HG03571 (cell line): ENCODE data around the gene NAT16.
"Not testable (repeated sequence)": the region's sequence is repeated elsewhere in the genome, so short reads cannot be mapped to it uniquely, and the experiment has no call there.

Experiments
- ATAC-seq: cut with Tn5 transposase; IDR thresholded peaks from one replicate; pipeline ENCODE4 v1.9.1; 2021; ENCODE audit not compliant: unreplicated experiment

Gene NAT16

DNA sequence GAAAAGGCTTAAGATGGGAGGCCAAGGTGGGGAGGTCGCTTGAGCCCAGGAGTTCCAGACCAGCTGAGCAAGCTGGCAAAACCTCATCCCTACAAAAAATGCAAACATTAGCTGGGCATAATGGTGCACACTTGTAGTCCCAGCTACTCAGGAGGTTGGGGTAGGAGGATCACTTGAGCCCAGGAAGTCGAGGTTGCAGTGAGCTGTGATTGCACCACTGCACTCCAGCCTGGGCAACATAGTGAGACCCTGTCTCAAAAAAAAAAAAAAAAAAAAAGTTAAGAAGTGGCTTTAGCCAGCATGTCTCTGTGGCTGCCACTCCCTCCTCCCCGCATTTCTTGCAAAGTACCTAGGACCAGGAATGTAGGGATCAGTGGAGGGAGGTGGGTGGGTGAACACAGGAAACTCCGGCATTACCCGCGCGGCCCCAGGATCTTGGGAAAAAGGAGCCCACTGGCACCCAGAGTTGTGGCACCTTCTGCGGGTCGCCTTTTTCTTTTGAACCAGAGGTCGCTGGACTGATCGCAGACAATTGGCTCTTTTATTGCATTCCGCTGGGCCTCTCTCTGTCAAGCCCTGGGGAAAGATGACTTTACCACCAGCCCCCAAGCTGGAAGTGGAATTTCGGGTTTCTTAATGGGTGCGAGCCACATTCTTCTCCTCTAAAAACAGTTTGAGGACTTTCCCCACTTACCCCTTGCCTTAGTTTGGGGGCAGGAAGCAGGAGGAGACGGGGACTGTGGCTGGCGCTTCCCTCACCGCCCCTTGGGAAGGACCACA is 18.2 kb downstream of the NAT16 start:
- no peak for ATAC-seq

DNA sequence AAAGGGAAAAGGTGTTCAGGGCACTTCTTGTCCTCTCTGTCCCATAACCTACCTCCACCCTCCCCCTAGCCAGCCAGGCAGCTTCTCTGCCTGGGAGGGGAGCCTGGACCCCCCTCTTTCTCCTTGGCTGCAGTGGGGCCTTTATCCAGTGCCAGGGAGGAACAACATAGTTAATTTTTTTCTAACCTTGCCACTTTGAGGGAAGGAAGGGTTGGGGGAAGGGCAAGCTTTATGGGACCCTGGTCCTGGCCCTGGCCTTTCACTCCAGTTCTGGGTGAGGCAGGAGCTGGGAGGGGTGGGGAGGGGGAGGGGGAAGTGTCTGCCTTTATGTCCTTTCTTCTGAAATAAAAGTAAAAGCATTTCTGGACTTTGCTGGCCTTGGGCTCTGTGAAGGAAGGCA is 19.2 kb downstream of the NAT16 start:
- ATAC-seq, result no peak

DNA sequence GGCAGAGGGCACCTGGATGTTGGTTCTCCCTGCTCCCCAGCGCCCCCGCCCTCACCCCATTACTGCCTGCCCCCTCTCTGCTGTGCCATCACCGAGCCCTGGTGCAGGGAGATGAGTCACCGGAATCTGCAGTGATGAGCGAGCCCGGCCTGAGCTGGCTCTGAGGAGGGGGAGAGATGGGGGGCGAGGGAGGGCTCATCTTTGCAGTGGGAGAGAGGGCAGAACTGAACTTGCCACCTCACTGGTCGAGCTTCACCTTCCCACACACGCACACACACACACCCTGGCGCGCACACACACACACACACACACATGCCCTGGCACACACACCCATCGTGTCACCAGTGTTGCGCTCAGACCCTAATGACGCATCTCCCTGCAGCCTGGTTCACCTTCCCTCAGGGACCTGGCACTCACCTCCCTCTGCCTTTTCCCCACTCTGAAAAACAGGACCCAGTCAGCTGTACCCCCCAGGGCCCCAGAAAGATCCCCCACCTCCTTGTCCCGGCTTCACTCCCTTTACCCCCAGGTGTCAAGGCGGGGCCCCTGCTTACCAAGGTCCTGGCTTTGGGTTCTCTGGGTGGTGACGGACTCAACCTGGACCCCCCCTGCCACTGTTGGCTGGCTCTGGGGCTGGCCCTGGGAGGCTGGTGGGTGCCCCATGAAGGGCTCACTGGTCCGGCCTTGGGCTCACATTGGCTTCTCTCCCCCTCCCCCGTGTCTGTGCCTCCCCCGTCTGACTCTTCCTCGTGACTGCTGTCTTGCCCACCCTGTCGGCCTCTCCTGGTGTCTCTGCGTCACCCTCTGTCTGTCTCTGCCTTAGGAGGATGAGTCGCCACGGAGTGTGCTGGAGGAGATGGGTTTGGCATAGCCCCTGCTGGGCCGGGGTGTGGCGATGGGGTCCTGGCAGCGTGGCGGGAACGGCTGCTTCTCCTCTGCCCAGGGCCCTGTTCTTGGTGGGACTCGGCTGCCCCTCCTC is 20.1 kb downstream of the NAT16 start:
- ATAC-seq, result no peak

DNA sequence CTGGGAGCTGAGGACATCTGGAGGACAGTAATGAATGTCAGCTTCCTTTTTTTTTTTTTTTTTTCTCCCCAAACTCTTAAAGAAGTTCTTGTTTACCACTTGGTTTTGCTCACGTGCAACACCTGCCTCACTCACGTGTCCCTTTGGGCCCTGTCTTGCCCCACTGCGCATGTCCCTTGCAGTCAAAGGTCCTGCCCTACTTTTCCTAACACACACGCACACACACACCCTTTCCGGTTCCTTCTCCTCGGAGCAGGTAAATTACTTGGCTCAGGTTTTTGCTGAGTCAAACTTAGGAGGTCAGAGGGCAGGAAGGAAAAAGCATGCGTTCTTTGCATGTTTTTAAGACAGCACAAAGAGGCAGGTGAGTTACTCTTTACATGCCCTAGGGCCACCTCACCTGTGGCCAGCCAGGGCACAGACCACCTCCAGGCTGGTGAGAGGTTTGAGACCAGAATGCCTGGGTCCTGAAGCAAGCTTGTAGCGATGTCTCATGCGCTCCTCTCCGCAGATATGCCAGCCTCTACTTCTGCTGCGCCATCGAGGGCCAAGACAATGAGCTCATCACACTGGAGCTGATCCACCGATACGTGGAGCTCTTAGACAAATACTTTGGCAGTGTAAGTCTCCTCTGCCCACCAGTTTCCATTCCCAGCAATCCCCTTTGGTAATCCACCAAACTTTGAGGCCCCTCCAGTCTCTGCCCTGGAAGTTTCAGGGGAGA is 23.1 kb downstream of the NAT16 start:
- no peak for ATAC-seq

DNA sequence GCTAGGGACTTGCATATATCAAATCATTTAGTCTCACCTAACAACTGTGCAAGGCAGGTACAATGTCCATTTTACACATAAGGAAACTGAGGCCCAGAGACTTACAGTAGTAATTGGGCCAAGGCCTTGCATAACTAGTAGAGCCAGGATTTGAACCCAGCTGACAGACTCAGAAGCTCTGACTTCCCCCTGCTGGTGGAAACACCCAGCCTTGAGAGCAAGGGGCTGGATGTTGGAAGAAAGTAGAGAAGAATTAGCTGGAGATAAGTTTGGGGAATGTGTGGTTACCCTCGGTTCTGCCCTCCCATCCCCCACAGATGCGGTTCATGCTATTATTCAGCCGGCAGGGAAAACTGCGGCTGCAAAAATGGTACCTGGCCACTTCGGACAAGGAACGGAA is 23.8 kb downstream of the NAT16 start:
- no peak for ATAC-seq

DNA sequence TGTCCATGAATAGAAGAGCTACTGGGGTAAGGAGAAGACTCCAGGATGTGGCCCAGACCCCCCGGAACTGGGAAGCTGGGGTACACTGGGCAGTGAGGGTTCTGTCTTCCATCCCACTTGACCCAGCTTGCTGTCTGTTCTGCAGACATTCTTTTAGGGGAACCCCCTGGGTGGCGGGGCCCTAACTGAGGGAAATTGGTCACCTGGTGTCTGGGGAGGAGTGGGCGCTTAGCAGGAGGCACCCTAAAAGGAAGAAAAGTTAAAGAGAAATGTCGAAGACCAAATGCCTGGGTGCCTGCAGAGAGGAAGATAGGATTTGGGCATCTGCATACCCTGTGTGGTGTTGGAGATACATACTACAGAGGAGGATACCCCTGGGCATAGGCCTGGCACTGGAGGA is 24.8 kb downstream of the NAT16 start:
- ATAC-seq, result no peak

DNA sequence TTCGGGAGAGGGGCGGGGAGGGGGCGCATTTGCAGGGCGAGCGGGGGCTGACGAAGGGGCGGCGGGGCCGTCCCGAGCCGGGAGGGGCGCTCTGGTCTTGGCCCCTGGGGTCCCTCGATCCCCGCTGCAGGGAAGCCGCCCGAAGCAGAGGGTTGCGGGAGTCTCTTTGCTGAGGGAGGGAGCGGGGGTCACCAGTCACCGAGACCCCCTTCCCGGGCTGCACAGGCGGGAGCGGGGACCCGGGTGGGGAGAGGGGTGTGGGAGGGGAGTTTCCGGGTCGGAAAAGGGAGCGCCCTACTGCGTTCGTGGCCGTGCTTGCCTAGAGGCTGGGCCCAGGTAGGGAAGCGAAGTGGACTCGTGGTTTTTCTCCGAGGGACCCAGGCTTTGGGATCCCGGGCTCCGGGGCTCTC is 25.4 kb downstream of the NAT16 start:
- no peak for ATAC-seq

DNA sequence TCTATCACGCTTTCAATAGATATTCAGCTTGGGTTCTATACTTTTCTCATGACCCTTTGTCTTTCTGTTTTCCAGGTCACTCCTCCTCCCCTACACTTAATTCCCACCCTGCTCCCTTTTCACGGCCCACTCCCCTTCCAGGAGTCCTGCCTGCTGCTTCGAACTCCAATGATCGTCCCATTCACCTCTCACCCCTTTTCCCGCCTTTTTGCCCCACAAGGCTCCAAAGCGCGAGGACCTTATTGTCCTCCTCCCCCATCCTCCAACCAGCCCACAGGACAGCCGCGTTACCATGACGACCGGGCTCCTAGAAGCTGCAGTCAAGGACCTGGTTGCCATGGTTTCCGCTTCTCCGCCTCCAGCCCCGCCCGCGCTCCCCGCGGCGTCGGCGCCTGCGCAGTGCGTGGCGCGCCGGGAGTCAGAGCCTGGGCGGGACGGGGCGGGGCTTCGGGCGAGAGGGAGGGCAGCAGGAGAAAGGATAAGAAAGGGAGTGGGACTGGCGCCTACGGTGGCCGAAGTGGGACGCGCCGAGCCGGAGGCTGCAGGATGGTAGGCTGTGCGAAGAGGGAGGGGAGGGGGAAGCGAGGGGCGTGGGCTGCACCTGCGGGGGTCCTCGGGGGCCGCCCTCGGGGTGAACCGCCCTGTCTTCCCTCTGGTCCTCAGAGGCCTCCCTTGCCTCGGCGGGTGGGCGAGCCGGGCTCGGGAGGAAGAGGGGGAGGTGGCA is 26.0 kb downstream of the NAT16 start, which contains the start of gene AP1S1:
Gene AP1S1 (plus strand): TSS at position 508 of the 724 bp plus-strand sequence. CDS start 39 bp downstream, at position 547.
- ATAC-seq, result peak; percentile 67

DNA sequence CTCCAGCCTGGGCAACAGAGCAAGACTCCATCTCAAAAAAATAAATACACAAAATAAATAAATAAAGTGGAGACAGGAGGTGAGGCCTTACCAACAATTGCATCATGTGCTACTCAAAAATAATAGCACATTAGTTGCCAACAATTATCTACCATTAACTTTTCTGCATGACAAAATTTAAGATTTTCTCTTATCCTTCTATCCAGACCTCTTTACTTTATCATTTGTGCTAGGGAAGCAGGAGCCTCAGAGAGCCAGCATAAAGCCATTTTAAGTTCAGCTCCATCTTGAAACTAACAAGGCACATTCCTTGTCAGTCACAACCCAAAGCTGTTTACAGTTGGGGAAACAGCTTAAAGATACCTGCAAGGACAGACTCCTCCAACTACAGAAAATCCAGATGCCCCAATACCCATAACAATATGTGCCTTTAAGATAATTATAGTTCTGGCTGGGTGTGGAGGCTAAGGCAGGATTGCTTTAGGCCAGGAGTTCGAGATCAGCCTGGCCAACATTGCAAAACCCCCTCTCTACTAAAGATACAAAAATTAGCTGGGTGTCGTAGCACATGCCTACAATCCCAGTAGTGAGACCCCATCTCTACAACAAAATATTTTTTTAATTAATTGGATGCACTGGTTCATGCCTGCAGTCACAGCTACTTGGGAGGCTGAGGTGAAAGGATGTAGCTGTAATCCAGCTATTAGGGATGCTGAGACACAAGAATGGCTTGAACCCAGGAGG is 28.0 kb downstream of the NAT16 start:
- ATAC-seq, result no peak

DNA sequence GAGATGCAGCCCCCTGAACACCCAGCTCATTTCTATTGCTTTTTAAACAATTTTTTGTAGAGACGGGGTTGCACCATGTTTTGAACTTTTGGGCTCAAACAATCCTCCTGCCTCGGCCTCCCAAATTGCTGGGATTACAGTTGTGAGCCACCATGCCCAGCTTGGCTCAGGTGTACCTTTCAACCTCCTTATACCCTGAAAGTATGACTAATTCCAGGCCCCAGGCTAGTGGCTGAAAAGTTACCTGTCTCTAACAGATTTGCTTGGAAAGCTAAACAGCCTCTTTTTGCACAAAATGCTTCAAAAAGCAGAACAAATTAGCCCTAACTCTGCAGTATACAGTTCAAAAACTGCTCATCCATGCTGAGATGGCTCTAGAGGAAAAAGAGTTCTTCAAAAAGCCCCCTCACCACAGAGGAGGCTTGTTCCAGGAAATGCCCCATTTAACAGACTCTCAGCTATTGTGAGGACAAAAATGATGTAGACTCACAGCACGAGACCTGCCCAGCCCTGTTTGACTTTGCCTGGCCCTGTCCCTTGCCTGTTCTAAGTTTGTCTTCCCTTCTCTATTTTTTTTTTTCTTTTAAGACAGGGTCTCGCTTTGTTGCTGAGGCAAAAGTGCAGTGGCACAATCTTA is 39.2 kb downstream of the NAT16 start:
- ATAC-seq, result no peak

DNA sequence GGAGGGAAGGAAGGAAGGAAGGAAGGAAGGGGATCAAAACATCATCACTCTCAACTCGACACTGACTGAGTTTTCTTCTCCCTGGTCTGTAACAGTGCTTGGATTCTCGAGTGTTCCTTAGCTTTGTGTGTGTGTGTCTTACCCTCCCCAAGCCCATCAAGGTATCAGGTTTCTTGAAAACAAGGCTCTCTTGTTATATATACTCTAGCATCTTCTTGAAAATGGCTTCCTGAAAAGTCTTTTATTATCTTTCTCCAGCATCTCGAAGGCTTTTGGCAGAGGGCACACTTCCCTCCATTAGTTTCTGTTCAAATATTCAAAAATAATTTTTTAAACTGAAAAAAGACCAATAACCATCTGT is 39.8 kb downstream of the NAT16 start:
- no peak for ATAC-seq

DNA sequence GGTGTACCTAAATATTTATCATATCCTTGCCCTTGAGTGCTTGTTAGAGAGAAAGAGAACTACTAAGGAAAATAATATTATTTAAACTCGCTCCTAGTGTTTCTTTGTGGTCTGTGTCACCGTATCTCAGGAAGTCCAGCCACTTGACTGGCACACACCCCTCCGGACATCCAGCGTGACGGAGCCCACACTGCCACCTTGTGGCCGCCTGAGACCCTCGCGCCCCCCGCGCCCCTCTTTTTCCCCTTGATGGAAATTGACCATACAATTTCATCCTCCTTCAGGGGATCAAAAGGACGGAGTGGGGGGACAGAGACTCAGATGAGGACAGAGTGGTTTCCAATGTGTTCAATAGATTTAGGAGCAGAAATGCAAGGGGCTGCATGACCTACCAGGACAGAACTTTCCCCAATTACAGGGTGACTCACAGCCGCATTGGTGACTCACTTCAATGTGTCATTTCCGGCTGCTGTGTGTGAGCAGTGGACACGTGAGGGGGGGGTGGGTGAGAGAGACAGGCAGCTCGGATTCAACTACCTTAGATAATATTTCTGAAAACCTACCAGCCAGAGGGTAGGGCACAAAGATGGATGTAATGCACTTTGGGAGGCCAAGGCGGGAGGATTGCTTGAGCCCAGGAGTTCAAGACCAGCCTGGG is 41.8 kb downstream of the NAT16 start:
- peak; percentile 72 for ATAC-seq

DNA sequence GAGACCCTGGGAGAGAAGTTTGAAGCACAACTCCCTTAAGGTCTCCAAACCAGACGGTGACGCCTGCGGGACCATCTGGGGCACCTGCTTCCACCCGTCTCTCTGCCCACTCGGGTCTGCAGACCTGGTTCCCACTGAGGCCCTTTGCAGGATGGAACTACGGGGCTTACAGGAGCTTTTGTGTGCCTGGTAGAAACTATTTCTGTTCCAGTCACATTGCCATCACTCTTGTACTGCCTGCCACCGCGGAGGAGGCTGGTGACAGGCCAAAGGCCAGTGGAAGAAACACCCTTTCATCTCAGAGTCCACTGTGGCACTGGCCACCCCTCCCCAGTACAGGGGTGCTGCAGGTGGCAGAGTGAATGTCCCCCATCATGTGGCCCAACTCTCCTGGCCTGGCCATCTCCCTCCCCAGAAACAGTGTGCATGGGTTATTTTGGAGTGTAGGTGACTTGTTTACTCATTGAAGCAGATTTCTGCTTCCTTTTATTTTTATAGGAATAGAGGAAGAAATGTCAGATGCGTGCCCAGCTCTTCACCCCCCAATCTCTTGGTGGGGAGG is 42.4 kb downstream of the NAT16 start:
- ATAC-seq, result no peak

DNA sequence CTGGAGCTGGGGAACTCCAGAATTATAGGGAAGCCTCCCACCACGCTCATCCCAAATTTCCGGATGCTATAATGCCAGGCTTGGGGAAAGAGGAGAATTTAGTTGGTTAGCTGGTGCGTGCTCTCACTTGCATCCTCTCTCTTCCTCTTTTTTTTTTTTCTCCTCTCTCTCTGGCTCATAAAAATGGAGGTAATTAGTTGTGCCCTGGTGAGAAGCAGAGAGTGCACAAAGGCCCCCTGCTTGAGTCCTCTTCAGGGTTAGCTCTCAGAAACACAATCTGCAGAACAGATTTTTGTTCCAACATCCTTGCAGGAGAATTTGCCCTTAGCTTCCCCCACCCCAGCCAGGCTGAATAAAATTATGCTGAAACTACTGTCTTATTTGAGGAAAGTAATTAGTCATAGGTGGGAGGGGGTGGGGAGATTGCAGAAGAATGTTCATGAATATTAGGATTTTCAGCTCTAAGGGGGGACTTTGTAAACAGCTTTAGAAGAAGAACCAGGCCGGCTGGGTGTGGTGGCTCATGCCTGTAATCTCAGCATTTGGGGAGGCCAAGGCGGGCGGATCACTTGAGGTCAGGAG is 45.6 kb downstream of the NAT16 start:
- no peak for ATAC-seq

DNA sequence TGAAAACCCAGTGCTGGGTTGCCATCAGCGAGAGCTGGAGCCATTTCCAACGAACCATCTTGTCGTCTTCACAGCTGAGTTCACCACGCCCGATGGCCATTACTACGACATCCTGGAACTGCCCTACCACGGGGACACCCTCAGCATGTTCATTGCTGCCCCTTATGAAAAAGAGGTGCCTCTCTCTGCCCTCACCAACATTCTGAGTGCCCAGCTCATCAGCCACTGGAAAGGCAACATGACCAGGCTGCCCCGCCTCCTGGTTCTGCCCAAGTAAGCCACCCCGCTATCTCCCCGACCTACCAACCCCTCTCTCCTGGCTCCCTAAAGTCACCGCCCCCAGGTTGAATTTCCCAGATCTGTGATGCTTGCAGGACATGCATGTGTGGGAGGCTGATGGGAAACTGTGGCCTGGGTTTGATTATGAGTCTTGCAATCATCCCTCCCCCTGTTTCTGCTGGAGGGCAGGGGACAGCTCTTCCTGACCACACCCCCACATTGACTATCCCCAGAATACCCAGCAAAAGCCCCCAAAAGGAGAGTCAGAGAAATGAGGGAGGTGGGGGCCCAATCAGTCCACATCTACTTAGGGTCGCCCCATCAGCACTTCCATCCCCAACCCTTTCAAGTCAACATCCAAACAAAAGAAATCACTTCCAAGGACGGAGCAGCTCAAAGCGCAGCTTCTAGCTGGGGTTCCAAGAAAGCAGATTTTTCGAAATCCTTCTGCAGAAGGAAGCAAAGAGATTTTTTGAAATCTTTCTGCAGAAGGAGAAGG is 46.3 kb downstream of the NAT16 start:
- ATAC-seq, result no peak

DNA sequence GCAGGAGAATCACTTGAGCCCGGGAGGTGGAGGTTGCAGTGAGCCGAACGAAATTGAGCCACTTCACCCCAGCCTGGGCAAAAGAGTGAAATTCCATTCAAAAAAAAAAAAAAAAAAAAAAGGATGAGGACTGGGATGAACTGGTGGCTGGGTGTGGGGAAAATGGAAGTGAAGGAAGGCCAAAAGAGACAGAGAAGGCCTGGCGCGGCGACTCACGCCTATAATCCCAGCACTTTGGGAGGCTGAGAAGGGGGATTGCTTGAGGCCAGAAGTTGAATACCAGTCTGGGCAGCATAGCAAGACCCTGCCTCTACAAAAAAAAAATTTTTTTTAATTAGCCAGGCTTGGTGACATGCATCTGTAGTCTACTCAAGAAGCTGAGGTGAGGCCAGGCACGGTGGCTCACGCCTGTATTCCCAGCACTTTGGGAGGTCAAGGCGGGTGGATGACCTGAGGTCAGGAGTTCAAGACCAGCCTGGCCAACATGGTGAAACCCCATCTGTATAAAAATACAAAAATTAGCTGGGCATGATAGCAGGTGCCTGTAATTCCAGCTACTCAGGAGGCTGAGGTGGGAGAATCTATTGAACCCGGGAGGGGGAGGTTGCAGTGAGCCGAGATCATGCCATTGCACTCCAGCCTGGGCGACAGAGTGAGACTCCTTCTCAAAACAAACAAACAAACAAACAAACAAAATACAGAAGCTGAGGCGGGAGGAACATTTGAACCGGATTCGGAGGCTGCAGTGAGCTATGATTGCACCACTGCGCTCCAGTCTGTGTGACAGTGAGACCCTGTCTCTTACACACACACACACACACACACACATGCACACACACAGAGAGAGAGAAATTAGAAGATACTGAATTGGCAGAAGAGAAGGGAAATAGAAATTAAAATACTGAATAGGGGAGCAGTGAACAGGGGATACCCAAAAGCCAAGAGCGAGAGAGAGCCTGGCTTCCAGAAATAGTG is 47.2 kb downstream of the NAT16 start:
- ATAC-seq, result not testable (repeated sequence)
